SHP77 treated with DMSO at 0.1 percent for 48 hours (cell line): ENCODE results near the gene NRAS.

ENCODE experiments used
- DNase-seq: peaks from one replicate; lab custom pipeline; 2025; lab: John Stamatoyannopoulos, UW

Gene NRAS

DNA sequence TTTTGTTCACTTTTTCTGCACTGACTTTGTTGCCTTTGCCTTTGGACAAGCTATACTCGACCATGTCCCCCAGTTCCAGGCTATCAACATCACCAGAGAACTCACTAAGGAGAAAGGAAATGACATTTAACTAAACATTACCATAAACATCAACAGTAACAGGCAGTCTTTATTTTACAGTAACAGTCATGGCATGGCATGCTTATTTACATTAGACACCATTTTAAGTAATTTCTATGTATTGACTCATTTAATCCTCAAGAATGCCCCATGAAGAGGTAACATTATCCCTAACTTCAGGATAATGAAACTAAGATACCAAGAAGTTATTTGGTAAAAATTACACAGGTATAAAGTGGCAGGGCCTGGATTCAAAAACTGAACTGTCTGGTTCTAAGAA, 8.7 kb upstream of the NRAS start:
- DNase-seq = no peak

- no peak for DNase-seq
Measured at GRCh38 chr1:114723915-114724314, 7.3 kb upstream of the NRAS start.

DNA sequence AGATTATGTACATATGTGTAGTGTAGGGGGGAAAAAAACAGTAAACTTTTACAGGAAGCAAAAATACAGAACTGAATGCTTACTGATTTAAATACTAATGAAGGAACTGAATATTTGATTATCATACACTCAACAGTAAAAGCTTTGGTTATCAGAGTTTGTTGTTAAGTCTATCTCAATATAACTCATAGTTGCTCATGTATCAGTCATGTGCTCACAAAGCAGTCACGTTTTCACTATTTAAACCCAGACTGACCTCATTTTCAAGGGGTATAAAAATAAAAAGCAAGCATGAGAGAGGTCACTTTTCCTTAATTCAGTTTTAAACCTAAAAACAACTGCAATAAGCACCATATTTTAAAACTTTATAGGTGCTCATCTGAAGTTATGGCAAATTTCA, 6.9 kb upstream of the NRAS start:
- no peak for DNase-seq

- DNase-seq = no peak
Measured at GRCh38 chr1:114720492-114720891, 3.9 kb upstream of the NRAS start.

DNA sequence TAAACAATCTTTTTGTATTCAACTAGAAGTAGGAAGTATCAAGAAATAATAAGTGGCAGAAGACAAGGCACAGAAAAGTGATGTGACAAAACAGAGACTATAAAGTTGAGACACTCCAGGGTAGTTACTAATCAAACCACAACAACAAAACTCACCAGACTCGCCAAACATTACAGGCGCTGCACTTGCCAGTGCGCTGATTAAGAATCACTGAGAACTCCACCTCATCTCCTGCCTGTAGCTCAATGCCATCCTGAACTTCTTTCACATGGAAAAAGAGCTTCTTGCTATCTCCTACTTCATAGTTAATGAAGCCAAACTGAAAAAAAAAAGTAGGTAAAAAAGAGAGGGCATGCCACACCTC, 2.8 kb upstream of the NRAS start:
- DNase-seq = no peak

DNA sequence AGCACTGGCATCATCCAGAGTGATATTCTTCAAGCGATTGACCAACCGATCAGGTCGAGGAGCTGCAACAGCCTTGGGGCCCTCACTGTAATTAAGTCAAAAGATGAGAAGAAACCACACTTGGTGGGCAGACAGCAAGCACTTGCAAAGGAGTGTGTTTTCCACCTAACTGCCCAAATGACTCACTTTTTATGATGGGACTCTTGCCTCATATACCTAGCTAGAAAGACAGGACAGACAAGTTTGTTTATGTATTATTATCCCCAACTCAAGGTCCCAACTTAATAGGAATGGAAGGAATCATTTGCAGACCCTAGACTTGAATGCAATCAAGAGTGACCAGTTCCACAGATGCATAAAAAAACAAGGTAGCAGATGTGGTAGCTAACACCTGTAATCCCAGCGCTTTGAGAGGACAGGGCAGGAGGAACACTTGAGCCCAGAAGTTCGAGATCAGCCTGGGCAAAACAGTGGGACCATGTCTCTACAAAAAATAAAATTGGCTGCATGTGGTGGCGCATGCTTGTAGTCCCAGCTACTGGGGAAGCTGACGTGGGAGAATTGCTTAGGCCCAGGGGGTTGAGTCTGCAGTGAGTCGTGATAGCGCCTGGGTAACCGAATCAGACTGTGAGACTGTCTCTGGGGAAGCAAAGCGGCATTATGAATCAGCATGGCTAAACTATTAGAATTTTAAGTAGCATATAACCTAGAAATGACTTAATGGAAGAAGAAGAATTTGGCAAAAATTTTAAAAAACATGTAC, 2.3 kb upstream of the NRAS start:
- no peak for DNase-seq

GRCh38 chr1:114715952-114716303, 643 bp downstream of the NRAS start:
- no peak for DNase-seq

DNA sequence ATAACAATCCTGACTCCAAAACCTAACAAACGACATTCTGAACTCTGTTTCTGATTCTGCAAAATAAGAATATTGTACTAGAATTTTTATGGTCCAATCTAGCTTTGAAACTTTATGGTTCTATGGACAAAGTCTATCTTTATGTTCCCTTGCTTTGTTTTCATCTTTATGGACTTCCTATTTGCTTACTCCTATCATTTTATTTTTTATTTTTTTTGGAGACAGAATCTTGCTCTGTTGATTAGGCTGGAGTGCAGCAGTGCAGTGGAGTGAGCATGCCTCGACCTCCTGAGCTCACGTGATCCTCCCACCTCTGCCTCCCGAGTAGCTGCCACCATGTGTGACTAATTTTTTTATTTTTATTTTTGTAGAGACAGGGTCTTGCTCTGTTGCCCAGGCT, 3.6 kb downstream of the NRAS start:
- no peak for DNase-seq

DNA sequence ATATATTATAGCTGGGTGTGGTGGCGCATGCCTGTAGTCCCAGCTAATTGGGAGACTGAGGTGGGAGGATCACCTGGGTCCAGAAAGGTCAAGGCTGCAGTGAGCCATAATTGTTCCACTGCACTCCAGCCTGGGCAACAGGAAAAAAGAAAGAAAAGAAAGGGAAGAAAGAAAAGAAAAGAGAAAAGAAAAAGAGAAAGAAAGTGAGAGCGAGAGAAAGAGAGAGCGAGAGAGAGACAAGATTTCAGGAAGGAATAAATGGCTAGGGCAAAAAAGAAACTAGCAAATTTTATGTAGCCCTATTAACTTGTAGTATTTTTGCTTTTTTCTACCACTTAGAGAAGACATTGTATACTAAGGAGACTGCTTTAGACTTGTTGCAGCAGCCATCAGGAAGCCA, 6.2 kb downstream of the NRAS start:
- no peak for DNase-seq

- no peak for DNase-seq
Measured at GRCh38 chr1:114707604-114708003, 9.0 kb downstream of the NRAS start.

- DNase-seq = no peak
Measured at GRCh38 chr1:114703242-114703641, 13.3 kb downstream of the NRAS start.

- DNase-seq = no peak
Measured at GRCh38 chr1:114702737-114703136, 13.8 kb downstream of the NRAS start.

GRCh38 chr1:114701931-114702330, 14.6 kb downstream of the NRAS start:
- DNase-seq = no peak

- no peak for DNase-seq
Measured at GRCh38 chr1:114700036-114700600, 16.5 kb downstream of the NRAS start.

DNA sequence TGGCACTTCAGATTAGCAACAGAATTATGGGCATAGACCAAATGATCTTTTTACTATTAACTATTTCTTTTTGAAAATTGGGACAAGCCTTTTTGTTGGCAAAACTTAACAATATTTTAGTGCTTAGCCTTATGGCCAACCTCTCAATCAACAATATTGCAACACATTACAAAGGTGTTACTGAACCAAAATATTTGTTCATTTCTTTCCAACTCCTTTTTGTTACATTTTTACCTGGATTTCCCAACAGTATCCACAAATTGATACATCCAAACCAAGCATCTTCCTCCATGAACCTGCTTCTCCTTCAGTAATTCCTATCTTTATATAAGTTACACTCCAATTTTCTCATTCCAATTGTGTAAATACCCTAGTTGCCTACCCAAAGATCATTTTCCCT, 19.8 kb downstream of the NRAS start:
- no peak for DNase-seq

GRCh38 chr1:114695430-114696058, 21.0 kb downstream of the NRAS start, which contains the start of gene AMPD1:
Gene AMPD1, minus strand, starts transcription at chr1:114695546. Its CDS starts 75 bp downstream, at chr1:114695471.
- no peak for DNase-seq

DNA sequence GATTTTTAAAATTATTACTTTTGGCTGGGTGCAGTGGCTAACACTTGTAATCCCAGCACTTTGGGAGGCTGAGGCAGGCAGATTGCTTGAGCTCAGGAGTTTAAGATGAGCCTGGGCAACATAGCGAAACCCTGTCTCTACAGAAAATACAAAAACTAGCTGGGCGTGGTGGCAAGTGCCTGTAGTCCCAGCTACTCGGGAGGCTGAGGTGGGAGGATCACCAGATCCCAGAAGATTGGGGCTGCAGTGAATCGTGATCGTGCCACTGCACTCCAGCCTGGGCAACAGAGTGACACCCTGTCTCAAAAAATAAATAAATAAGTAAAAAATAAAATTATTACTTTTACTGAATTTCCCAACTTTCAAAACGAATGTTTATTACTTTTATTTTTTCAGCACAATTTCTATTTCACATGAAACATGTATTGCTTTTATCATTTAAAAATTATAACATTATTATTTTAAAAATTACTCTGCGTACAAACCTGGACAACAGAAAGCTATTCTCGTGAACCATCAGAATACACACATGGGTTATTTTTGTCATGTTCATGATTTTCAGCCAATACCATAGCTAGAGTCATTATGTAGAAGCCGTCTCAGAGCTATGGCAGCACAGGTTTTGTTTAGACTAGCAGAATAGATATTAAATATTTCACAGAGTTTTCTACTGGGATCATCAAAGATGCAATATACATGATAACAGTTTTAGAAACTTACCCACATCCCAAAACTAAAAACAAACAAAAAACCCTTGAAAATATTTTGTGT, 21.8 kb downstream of the NRAS start:
- DNase-seq = no peak

- no peak for DNase-seq
Measured at GRCh38 chr1:114692947-114693346, 23.6 kb downstream of the NRAS start.

DNA sequence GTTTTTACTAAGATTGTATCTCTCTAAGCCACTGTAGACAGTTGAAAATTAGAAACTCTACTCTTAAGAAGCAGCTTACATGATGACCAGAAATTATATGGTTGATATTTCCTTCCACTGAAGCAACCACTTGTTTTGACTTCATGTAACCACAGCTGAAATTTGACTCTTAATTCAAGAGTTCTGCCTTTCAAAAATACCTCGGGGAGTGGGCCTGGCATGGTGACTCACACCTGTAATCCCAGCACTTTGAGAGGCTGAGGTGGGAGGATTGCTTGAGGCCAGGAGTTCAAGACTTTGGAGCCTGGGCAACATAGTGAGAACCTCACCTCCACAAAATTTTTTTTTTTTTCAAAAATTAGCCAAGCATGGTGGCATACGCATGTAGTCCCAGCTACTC, 25.5 kb downstream of the NRAS start:
- DNase-seq = no peak

DNA sequence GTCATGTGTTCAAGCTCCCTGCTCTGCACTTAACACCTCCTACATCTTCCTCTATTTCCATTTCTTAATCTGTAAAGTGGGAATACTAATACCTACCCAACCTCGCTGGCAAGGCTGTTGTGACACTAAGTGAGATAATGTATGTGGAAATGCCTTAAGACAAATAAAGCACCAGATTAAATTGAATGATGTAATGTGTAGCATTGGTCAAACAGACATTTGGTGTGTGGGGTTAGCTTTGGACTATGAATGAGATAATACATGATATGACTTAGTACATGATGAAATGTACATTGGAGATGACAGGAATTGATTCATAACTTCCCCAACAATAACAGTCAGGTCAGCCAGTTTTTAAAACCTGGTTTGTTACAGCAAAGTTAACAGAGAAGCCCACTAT, 26.4 kb downstream of the NRAS start:
- DNase-seq = no peak

DNA sequence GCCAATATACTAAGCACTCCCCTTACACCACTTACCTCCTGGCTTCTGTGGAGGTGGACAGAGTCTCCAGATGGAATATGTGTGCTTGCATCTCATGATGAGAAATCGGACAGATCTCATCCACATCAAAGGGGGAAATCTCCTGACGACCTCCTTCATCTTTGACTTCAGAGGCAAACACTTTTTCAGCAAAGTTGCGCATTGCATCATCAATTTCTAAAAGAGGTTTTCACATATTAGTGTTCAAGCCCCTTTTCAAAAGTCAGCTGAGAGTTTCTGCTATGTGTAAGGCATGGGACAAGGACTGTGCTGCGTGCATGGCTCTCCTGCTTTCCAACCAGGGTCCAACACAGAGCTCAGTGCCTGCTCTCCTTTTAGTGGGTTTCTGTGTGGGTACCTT, 28.0 kb downstream of the NRAS start:
- DNase-seq = no peak

- no peak for DNase-seq
Measured at GRCh38 chr1:114685851-114686250, 30.7 kb downstream of the NRAS start.

GRCh38 chr1:114677691-114678090, 38.9 kb downstream of the NRAS start:
- no peak for DNase-seq
